ENCODE results near the gene RNPS1.
A peak's percentile ranks its signal among the peaks of the same experiment; 100 is the strongest.

RNPS1 gene

DNA sequence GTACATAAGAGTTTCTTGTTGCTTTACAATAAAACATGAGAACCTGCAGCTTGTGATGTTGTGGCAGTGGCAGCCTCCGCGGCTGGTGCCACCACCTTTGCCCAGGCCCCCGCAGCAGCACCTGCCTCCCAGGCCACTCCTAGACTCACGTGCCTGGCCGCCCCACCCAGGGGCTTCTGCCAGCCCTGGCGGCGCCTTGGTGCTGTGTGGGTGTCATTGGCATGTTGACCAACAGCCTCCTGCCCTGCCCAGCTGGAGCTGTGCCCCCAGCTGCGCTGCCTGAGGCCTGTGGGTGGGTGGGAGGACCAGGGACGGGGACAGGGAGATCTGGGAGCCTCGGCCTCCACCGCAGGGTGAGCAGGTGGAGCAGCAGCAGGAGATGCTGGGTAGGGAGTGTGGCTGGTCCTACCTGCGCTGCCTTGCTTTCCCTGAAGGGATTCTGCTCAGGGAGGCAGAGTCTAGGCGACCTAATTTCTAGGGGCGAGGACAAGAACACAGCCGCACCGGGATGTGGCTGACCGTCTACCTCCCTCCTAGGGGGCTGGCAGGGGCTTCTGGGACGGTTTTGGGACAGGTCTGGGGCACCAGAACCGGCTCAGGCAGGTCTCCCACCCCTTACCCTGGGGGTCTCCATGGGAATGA, 32.1 kb downstream of the RNPS1 start:
- DNase-seq (ENCODE audit: low spot score): no peak

DNA sequence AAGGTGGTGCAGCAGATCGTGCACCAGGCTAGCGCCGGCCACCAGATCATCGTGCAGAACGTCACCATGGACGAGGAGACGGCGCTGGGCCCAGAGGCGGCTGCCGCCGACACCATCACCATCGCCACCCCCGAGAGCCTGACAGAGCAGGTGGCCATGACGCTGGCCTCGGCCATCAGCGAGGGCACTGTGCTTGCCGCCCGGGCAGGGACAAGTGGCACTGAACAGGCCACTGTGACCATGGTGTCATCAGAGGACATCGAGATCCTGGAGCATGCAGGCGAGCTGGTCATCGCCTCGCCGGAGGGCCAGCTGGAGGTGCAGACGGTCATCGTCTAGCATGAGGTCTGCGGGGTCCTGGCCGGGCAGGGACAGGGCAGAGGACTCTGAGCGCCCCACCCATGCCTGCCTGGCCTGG, 32.7 kb downstream of the RNPS1 start:
- no peak for DNase-seq (ENCODE audit: low spot score)

DNA sequence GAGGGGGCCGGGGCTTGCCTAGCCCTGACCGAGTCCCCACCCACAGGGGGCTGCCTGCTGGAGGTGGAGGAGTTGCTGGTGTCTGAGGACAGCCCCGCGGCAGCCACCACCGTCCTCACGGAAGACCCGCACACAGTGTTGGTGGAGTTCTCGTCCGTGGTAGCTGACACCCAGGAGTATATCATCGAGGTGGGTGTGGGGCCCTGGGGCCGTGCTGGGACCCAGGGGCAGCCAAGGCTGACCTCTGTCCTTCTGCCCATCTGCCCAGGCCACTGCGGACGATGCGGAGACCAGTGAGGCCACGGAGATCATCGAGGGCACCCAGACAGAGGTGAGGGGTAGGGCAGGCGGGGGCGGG, 33.1 kb downstream of the RNPS1 start:
- DNase-seq (ENCODE audit: low spot score): no peak

DNA sequence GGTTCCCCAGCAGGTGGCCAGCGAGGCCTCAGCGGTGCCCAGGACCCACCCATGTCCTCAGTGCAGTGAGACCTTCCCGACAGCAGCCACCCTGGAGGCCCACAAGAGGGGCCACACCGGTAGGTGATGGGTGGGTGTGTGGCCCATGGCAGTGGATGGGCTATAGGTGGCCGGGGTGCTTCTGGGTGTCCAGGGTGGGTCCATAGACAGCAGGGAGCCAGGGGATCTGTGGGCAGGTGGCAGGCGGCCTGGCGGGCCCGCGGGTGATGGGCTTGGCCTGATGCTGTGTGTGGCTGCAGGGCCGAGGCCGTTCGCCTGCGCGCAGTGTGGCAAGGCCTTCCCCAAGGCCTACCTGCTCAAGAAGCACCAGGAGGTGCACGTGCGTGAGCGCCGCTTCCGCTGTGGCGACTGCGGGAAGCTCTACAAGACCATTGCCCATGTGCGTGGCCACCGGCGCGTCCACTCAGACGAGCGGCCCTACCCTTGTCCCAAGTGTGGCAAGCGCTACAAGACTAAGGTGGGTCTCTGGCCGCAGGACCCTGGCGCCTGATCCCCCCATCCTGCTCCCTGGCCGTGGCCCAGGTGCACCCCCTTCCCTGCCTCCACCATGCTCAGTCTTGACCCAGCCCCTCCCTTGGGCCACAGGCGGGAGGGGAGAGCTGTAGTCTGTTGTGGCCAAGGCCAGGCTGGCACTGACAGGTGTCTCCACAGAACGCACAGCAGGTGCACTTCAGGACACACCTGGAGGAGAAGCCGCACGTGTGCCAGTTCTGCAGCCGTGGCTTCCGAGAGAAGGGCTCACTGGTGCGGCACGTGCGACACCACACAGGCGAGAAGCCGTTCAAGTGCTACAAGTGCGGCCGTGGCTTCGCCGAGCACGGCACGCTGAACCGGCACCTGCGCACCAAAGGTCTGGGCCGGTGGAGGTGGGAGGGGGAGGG, 33.8 kb downstream of the RNPS1 start:
- no peak for DNase-seq (ENCODE audit: low spot score)

DNA sequence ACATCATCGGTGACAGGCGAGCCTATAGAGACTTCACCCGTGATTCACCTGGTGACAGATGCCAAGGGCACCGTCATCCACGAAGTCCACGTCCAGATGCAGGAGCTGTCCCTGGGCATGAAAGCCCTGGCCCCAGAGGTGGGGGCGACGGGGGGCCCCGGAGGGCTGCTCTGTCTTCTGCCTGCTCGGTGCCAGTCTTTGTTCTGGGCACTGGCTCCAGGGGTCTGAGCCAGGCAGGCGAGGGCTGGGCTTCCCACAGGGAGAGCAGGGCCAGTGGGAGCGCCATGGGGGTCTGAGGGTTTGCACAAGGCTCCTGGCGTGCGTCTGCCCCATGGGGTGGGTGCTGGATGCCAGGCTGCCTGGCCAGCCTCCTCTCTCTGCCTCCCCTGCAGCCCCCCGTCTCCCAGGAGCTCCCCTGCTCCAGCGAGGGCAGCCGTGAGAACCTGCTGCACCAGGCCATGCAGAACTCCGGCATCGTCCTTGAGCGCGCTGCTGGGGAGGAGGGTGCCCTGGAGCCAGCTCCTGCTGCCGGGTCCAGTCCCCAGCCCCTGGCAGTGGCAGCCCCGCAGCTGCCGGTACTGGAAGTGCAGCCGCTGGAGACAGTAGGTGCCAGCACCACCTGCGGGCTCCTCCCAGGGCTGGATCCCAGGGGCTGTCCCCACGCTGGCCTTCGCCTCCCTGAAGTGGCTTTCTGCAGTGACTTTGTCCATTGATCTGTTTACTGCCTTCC, 34.7 kb downstream of the RNPS1 start:
- DNase-seq (ENCODE audit: low spot score): no peak

DNA sequence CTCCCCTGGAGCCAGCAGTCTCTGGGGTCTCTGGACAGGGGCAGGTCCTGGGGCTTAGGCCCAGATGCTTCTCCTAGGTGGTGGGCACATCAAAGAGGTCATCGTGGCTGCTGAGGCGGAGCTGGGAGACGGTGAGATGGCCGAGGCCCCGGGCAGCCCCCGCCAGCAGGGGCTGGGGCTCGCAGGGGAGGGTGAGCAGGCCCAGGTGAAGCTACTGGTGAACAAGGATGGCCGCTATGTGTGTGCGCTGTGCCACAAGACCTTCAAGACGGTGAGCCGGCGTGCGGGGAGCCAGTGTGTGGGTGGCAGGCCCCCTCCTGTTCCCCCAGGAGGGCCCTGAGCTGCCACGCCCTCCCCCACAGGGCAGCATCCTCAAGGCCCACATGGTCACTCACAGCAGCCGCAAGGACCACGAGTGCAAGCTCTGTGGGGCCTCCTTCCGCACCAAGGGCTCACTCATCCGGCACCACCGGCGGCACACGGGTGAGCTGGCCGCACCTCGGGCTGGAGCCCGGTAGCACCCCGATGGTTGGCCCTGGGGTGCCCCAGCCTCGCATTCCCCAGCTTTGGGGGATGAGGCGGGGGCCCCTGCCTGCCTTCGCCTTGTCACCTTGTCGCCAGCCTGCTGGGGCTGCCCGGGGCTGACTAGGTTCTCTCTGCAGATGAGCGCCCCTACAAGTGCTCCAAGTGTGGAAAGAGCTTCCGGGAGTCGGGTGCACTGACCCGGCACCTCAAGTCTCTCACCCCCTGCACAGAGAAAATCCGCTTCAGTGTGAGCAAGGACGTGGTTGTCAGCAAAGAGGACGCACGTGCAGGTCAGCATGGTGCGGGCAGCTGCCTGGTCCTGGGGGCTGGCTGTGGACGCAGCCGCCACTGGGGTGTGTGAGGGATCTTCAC, 35.6 kb downstream of the RNPS1 start:
- no peak for DNase-seq (ENCODE audit: low spot score)

DNA sequence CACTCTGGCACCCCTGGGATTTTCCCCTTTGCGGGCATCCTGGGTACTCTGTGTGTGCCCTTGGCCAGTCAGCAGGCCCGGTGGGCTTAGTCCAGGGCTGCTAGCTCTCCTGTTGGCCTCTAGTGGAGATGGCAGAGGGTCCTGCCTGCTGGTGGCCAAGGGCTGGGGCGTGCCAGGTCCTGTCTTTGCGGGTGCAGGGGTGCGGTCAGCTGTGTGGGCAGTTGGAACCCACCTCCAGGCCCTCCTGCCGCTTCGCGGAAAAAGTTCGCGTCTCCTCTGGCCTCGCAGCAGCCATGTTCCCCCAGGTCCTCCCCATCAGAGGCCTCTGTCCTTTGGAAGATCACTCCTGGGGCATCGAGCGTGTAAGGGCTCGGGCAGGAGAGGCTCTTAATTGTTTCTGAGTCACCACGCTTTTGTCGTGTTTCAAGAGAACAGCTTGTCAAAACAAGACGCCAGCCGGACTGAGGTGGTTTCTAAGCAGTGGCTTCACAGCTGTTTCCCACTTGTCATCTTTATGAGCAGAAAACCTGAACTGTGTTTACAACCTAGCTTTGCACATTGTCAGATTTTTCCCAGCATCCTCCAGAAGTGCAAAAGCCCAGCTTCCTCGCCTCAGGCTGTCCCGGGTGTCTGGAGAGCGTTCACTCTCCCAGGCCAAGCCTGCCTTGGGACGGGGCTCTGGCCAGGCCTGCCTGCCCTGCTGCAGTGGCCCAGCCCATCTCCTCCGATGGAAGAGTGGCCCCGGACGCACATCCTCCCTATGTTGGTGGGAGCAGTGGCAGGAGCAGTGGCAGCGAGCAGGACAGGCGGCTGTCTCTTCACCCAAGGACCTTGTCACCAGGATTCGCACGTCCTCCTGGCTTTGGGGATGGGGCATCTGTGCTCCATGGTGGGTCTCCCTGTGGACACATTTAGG, 36.7 kb downstream of the RNPS1 start:
- no peak for DNase-seq (ENCODE audit: low spot score)

DNA sequence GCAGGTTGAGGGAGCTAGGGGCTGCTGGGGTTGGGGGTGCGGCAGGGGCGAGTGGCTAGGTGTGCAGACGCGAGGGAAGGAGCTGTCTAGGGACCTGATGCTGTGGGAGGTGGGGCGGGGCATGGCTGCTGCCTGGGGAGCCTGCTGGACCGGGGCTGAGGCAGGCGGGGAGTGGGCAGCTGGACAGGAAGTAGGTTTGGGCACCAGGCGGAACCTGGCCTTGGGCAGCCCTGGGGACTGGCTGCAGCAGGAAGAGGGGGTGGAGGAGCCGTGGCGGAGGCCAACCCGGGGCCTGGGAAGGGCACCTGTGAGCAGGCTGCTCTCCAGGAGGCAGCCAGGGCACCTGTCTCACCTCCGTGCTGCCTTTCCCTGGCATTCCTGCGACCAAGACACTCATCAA, 37.5 kb downstream of the RNPS1 start:
- DNase-seq (ENCODE audit: low spot score): no peak

DNA sequence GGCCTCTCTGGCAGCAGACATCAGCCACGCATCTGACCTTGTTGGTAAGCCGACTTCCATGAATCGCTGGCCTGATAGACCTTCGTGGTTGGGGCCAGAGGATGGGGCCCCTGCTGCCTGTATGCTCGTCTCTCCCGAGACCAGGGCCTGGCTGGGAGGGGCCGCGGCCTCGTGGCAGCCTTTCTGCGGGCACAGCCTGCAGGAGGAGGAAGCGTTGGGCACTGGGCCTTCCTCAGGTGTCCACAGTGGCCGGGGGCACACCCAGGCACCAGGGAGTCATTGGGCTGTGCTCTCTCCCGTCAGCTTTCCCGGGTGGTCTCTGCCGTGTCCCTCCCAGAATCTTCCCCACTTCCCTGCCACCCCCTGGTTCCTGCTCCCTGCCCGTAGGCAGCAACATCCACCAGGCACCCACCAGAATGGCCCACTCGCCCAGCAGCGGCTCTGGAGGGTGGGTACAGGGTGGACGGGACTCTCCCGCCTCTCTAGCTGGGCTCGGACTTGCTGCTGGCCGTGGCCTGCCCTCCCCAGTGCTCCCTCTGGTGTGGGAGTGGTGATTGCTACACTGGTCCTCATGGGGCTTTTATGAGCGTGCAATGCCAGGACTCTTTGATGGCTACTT, 38.2 kb downstream of the RNPS1 start:
- DNase-seq (ENCODE audit: low spot score): no peak

DNA sequence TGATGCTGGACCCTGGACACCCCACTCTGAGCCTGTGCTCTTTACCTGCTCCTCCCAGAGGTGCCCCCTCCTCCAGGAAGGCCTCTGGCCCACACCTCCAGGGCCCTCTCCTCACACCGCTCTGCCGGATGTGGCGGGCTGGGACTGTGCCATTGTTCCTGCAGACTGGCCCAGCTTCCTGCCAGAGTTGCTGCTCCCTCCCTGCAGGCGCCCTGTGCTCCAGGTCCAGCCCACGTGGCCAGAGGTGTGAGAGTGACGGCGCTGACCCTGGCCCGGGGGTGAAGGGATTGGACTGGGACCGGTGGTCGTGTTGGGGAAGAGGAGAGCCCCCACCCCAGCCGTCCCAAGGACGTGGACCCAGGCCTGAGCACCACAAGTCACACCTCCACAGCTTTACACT, 38.8 kb downstream of the RNPS1 start:
- DNase-seq (ENCODE audit: low spot score): no peak

DNA sequence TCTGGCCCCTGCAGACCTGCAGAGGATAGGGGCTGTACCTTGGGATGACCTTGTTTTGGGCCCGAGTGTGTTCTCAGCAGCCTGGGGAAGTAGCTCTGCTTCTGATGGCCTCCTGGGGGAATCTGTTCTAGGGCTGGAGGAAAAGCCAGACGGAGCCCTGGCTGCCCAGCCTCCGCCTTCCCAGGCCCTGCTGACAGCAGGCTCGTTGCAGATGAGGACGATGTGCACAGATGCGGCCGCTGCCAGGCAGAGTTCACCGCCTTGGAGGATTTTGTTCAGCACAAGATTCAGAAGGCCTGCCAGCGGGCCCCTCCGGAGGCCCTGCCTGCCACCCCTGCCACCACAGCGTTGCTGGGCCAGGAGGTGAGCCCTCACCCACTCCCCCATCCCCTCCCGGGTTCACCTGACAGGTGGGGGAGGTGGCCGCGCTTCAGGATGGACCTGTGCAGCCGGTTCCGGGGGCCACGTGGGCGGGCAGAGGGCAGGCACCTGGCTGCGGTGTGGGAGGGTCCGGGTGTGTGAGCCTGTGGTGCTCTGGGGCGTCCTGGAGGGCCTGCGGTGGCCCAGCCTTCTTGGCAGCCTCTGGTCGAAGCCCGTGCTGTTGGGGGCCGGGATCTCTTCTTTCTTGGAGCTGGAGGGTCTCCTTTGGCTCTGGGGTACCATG, 39.6 kb downstream of the RNPS1 start:
- no peak for DNase-seq (ENCODE audit: low spot score)

DNA sequence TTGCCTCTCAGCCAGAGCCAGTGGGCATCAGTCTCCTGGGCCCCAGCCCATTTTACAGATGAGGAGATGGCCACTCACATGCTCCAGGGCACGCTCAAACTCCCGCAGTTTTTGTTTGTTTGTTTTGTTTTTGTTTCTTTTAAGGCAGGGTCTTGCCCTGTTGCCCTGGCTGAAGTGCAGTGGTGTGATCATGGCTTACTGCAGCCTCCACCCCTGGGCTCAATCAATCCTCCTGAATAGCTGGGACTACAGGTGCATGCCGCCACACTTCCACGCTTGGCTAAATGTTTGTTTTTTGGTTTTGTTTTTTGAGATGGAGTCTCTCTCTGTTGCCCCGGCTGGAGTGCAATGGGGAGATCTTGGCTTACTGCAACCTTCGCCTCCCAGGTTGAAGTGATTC, 41.0 kb downstream of the RNPS1 start:
- no peak for DNase-seq (ENCODE audit: low spot score)

DNA sequence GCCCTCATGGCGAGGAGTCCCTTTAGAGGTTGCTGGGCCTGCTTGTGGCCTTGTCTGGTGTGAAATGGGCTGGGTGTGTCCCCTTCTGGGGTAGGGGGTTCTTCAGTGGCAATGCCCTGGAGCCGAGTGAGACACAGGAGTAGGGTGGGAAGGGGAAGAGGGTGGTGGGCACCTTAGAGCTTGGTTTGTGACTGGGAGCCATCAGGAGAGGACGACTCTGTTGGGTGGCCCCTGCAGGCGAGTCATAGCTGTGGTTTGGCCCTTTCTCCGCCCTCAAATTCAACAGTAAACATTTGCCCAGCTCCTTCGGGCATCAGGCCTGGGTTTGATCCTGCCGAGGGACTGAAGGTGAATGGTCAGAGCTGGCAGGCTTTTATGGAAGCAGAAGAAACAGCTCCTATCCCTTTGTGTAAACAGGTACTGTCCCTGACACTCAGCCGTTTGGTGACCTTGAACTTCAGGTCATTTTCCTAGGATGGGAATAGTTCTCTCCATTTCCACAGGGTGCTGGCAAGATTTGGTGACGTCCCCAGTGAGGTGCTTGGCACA, 41.6 kb downstream of the RNPS1 start:
- DNase-seq (ENCODE audit: low spot score): no peak

DNA sequence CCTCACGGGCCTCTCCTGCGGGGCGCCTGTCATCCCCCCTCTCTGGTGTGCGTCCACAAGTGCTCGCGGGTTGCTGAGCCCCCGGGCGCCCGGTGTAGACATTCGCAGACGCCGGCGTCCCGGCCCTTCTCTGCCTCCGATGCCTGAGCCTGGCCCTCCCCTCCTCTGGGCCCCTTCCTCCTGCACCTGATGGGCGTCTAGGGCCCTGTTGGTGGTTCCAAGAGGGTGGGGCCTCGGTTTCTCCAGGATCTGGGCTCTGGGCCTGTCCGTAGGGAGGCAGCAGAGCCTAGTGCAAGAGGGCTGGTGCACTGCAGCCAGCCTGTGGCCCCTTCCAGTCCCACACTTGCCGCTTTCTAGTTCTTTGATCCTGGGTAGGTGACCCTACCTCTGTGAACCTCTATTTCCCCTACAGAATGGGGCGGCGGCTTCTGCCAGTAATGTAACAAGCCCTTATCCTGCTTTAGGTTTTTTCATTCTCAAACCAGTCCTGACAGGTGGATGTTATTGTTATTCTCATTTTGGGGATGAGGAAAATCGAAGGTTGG, 43.9 kb downstream of the RNPS1 start:
- peak; percentile 75 for DNase-seq (ENCODE audit: low spot score)

DNA sequence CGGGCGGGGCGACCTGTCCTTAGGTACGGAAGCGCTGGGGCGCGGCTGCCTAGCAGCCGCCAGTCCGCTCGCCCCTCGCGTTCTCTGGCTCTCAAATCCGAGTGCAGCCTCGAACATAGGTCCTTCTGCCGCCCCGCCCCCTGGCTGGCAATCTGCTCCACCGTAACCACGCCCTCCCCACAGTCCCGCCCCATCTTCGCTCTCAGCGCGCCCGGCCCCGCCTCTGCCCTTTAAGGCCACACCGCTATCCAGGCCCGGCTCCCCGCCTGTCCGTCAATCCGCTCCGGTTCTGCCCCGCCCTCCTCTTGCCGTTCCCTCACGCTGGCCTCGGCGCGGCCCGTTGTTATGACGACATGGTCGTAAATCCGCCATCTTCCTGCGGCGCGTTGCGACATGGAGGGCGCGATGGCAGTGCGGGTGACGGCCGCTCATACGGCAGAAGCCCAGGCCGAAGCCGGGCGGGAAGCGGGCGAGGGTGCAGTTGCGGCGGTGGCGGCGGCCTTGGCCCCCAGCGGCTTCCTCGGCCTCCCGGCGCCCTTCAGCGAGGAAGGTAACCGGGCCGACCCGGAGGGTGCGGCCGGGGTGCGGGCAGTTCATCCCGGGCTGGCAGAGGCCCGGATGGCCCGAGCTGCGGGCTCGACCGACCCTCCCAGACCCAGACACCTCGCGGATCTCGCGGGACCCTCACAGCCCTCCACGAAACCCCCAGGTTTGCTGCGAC, 44.5 kb downstream of the RNPS1 start, which contains the start of gene E4F1:
E4F1 (plus strand) TSS at position 371 of the 721 bp plus-strand sequence; CDS start at position 394, 23 bp downstream.
- peak; percentile 98 for DNase-seq (ENCODE audit: low spot score)

DNA sequence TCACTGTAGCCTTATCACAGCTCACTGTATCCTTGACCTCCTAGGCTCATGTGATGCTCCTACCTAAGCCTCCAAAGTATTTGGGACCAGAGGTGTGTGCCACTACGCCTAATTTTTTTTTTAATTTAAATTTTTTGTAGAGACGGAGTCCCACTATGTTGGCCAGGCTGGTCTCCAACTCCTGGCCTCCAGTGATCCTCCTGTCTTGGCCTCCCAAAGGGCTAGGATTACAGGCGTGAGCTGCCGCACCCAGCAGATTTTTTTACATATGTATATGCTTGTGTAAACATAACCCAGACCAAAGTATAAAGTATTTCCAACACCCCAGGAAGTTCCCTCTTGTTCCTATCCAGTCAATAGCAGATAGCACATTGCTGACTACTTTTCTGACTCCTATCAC, 51.6 kb downstream of the RNPS1 start:
- no peak for DNase-seq (ENCODE audit: low spot score)

DNA sequence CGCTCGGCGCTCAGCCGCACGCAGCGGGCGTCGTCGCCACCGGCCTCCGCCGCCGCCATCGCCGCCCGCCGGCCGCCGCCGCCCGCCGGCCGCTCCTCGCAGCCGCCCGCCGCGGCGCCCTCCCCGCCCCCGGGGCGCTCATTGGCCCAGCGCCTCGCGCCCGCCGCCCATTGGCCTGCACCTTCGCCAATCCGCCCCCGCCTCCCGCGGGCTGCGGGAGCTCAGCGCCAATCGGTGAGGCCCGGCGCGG, 53.3 kb downstream of the RNPS1 start, which contains the start of gene PGP:
PGP (minus strand) TSS at position 122 of the 250 bp plus-strand sequence; CDS start at position 59, 63 bp downstream.
- no peak for DNase-seq (ENCODE audit: low spot score)

All from HuH-7.5 (cell line).